ENCODE results near the gene C2orf76.

GRCh38 chr2:119293900-119294299 lies 72.7 kb downstream of the C2orf76 start:
- TF ChIP-seq, protein P1, sequence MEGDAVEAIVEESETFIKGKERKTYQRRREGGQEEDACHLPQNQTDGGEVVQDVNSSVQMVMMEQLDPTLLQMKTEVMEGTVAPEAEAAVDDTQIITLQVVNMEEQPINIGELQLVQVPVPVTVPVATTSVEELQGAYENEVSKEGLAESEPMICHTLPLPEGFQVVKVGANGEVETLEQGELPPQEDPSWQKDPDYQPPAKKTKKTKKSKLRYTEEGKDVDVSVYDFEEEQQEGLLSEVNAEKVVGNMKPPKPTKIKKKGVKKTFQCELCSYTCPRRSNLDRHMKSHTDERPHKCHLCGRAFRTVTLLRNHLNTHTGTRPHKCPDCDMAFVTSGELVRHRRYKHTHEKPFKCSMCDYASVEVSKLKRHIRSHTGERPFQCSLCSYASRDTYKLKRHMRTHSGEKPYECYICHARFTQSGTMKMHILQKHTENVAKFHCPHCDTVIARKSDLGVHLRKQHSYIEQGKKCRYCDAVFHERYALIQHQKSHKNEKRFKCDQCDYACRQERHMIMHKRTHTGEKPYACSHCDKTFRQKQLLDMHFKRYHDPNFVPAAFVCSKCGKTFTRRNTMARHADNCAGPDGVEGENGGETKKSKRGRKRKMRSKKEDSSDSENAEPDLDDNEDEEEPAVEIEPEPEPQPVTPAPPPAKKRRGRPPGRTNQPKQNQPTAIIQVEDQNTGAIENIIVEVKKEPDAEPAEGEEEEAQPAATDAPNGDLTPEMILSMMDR (IDR thresholded peaks at IDR 0.05) = no peak
- TF ChIP-seq POLR2A (IDR thresholded peaks at IDR 0.05) (no peak), POLR2AphosphoS5 (IDR thresholded peaks at IDR 0.05) (no peak), EP300 (IDR thresholded peaks at IDR 0.05) (no peak)
